HG03135 (cell line): ENCODE results near the gene ATAD3A.
"Not testable (repeated sequence)": the region's sequence is repeated elsewhere in the genome, so short reads cannot be mapped to it uniquely, and the experiment has no call there.

Source experiments
- ATAC-seq: cut with Tn5 transposase; IDR thresholded peaks from one replicate; pipeline ENCODE4 v1.9.1; 2021; ENCODE audit warnings: mild to moderate bottlenecking, moderate library complexity; ENCODE audit not compliant: unreplicated experiment

The ATAD3A gene

DNA sequence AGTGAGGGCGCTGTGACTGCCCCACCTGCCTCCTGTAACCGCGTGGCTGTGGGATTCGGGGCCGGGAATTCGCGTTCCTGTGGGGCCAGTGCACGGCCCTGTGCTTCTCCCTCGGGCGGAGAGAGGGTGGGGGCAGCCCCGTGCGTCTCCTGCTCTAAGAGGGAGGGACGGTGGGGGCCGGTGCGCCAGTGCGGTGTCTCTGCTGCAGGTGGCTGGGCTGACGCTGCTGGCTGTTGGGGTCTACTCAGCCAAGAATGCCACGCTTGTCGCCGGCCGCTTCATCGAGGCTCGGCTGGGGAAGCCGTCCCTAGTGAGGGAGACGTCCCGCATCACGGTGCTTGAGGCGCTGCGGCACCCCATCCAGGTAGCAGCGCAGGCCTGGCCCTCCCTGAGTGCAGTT is 10.6 kb downstream of the ATAD3A start:
- ATAC-seq: not testable (repeated sequence)

- ATAC-seq: not testable (repeated sequence)
These were observed 11.3 kb downstream of the ATAD3A start for GRCh38 chr1:1523226-1523625.

DNA sequence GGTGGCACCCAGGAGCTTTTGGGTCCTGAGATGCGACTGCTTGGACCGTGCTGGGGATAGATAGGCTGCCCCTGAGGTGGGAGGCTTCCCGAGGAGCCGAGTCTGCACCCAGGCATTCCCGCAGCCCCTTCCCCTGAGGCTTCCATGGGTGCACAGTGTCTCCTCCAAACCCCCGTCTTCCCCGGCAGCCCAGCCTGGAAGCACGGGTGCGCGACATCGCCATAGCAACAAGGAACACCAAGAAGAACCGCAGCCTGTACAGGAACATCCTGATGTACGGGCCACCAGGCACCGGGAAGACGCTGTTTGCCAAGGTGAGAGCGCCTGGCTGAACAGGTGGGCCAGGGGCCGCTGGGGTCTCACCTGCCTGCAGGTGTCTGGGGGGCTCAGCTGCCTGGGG is 11.7 kb downstream of the ATAD3A start:
- ATAC-seq: not testable (repeated sequence)

DNA sequence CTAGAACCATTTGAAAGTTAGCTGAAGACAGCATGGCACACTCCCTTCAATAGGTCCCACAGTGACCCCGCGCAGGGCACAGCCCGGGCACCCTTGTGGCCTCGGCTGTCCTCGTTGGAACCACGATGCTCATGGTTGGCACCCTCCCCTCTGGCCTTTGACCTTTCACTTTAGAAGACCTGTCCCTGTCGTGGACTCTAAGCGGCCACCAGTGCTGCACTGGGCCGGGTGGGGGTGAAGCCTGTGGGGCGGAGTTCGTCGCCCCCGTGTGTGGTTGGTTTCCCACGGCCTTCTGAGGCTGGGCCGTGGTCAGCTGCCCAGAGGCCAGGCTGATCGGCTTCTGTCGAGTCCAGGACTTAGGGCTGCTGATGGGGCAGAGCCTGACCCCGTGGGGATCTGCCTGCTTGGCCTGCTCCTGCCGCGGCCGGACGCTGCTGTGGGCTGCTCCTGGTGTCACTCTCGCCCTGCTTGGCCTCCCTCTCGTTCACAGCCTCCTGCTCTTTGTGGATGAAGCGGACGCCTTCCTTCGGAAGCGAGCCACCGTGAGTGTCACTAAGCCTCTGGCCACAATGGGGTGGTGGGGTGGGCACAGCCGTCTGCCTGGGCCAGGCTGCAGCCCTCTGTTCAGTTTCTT is 12.9 kb downstream of the ATAD3A start:
- not testable (repeated sequence) for ATAC-seq

GRCh38 chr1:1526476-1526875 is 14.5 kb downstream of the ATAD3A start:
- not testable (repeated sequence) for ATAC-seq

DNA sequence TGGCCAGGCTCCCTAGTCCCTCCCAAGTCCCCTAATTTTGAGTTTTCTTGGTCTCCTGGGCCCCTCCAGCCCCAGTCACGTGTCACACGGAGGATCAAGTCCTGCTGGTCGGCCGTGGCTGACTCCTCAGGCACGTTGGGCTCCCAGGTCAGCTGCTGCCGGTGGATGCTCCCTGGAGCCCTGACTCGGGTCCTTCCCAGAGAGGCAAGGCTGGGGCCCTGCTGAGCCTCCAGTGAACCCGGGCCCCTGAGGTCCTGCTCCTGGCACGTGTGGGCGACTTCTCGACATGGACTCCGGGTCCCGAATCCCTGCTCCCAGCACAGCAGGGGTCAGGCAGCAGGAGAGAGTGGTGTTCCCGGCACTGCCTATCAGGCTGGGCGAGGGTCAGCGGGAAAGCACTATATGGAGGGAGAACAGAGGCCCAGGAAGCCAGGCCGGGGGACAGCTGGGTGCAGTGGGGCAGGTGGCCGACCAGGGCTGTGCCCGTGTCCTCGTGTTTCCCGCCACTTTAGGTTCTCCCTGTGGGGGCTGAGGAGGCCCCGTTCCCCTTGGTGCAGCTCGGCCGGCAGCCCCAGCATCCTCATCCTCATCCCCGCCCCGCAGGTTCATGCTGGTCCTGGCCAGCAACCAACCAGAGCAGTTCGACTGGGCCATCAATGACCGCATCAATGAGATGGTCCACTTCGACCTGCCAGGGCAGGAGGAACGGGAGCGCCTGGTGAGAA is 15.3 kb downstream of the ATAD3A start:
- ATAC-seq: no peak

DNA sequence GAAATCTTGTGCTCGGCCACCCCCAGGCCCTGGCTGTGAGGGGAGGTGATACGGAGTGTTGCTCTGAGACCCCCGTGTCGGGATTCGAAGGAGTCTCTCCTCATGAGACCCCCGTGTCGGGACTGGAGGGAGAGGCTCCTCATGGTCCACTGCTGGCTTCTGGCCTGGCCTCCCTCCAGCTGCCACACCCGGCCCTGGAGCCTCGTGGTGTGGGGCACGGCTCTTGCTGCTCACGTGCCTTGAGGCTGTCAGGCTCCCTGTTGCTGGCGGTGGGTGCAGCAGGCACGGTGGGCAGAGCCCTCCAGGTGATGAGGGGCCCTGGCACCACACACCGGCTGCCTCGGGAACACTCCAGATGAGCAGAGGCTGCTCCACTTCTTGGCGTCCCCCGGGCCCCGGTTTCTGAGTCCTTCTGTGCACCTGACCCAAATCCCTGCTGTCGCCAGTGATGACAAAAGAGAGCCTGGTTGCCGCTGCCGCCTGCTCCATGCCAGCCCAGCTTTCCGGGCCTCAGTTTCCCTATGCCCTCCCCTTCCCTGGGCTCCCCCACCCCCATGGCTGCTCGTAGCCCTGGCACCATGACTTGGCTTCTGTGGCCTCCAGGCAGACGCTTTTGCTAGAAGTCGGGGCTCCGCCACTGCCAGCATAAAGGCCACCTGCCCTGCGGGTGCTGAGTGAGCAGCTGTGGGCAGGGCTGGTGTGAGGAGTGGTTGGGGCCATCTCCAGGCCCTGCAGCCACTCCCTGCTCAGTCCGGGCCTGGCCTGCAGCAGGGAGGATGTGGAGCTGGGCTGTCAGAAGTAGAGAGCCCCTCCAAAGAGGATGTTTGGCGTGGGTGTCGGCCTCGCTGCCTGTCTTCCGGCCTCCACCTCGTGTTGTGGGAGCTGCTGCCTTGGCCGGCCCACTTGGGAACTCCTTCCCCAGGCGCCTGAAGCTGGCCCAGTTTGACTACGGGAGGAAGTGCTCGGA is 16.6 kb downstream of the ATAD3A start:
- no peak for ATAC-seq

GRCh38 chr1:1529321-1529720 is 17.4 kb downstream of the ATAD3A start:
- no peak for ATAC-seq

DNA sequence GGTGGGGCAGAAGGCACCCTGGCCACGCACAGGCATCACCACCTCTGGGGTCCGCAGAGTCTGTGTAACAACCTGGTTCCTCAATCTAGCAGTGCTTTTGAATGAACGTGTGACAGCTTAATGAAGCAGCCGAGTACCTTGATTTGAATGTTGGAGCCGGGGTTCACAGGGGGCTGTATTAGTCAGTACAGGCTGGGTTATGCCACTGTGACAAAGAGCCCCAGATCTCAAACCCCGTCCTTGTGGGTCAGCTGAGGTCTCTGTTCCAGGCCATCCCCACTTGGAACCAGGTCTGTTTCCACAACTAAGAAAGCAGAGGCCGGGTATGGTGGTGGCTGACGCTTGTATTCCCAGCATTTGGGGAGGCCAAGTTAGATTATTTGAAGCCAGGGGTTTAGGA is 18.0 kb downstream of the ATAD3A start:
- no peak for ATAC-seq

DNA sequence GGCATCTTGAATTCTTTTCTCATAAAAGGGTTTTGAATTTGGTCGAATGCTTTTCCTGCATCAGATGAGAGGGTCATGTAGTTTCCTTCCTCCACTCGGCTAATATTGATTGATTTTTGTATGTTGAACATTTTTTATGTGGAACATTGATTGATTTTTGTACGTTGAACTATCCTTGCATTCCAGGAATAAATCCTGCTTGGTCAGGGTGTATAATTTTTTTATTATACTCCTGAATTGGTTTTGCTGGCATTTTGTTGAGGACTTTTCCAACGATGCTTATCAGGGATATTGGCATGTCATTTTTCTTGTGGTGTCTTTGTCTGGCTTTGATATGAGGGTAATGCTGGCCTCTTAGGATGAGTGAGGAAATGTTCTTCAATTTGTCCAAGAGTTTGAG is 20.0 kb downstream of the ATAD3A start:
- ATAC-seq: no peak

DNA sequence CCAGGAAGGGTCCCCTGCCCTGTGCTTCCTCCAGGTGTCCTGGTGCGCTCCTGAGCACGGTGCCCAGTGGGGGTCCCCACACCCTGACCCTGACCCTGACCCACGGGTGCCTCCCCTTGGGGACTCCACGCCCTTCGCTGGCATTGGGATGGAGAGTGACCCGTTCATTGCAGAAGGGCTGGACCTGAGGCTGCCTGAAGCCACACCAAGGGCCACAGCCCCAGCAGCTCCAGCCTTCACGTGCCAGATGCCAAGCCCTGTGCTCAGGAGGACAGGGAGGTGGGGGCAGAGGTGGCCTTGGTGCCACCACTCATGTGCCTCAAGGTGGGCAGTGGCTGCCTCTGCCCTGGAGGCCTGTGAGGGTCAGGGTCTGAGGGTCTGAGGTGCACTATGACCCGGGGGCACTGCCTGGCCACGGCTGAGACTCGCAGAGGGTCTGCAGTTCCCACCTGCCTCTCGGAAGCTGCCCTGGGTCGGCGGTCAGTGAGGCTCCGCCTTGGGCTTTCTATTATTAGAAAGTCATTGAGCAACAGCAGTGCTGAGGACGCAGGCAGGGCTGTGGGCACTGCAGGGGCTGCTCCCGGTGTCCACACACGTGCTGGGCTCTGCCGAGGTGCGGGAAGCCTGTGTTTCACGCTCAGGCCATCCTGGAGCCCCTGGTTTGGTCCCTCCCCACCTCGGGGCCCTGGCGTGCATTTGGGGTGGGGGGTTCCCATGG is 21.4 kb downstream of the ATAD3A start:
- not testable (repeated sequence) for ATAC-seq

GRCh38 chr1:1533894-1534291 is 21.9 kb downstream of the ATAD3A start:
- ATAC-seq: not testable (repeated sequence)

DNA sequence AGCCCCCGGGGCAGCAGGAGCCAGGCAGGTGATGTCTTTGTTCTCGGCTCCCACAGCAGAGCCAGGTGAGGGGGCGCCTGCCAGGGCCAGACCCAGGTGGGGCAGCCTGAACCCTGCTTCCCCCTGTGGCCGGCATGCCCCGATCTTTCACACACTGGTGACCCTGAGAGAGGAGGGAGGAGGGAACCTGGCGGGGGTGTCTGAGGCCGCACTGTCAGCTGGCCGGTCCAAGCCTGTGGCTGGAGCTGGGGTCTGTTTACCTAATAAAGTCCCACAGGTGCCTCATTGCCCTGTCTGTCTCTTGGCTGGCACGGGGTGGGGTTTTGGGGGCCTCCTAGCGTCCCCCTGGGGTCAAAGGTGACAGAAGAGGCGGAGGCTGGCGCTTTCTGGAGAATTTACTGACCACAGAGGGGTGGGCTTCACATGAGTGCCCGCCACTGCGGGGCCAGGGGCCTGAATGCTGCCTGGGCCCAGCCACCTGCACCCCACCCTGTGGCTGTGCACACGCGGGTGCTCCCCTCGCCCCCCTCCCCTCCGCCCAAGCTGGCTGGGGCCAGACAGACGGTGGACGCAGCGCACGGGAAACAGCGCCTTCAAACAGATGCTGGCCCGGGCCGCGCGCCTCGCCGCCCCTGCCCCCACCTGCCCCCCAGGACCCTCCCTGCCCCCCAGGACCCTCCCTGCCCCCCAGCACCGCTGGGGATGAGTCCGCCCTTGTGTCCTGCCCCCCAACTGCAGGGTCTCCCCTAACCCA is 22.6 kb downstream of the ATAD3A start:
- no peak for ATAC-seq

DNA sequence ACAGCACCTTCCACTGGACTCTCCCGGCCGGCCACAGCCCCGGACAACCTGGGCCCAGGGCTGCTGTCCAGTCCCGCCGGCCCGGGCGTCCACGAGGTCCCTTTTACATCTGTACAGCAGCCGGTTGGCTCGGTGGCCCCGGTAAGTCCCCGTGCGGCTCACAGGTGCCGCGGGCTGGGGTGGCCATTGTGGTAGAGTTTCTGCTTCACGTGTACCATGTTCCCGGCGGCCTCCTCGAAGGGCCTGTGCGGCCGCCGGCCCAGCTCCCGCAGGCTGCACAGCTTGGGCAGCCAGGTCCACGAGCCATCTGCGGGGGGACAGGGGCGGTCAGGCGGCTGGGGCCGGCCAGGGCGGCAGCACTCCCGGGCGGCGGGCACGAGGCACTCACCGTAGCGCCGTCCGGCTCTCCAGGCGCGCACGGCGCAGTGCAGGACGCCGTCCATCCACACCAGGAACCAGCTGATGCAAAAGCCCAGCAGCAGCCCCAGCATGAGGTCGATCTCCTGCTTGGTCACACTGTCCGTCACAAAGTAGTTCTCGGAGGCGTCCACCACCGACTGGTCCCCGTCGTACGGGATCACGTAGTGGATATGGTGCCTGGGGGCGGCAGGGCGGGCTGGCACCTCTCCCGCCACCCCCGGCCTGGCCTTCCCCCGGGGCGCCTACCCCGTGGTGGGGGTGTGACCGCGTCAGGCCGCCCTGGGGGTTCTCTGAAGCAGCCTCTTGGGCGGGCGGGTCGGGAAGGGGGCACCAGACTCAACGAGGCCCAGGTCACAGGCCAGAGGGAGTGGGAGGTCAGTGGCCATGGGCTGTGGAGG is 23.4 kb downstream of the ATAD3A start:
- ATAC-seq: no peak

GRCh38 chr1:1536019-1536937 is 24.3 kb downstream of the ATAD3A start:
- ATAC-seq: no peak

DNA sequence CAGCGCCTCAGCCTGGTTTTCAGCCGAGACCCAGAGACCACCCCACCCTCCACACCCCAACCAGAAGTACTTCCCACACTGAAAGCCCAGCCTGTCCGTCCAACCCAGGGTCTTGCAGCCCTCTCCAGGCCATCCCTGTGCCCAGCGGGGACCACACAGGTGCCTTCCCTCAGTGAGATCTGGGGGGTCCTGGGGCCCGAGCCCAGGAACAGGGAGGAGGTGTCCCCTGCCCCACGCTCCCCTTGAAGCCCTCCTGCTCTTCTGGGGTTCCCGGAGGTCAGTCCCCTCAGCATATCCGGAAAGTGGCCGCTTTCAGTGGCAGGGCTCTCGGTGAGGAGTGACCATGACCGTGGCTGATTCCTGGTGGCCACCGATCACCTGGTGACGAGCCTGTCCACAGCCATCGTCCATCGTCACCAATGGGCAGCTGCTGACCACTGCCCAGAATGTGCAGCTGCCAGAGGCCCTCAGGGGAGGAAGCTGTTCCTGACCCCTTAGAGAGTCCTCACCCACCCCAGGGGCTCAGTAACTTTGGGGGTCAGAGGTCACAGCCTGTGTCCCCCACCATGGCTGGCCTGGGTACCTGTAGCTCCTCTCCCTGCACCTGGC is 25.1 kb downstream of the ATAD3A start:
- ATAC-seq: no peak

DNA sequence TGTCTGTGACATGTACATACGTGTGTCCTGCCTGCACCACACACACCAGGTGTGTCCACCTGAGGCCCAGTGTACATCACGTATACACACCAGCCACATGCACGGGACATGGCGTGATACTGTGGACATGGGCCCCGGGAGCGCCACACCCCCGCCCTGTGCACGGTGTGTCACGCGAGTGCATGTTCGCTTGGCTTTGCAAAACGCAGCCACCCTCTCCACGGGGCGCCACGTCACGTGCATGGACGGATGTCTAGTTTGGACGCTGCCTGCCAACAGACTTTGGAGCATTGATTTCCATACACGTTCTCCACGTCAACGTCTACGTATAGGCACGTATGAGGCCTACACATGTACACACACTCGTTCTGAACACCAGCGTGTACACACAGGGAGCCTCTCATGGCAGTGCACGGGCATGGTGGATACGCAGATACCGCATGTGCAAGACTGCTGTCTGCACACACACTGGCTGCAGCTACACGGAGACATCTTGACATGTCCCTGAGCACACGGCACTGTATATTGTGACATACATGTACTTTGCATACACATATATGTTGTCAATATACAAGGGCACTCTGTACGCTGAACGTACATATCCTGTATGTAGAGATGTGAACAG is 25.8 kb downstream of the ATAD3A start:
- no peak for ATAC-seq
